K562 (cell line): ENCODE measurements around the gene RNF212B. TPM values are rescaled to one million over a fixed set of nuclear protein-coding genes. Genes with fewer than 3 reads are reported as not detected.

Experiments
- ATAC-seq: fragments of 200-7000 bp; cut with Tn5 transposase; 3 replicates; pipeline ENCODE4 v1.9.1; 2020; ENCODE audit warnings: moderate library complexity
- BruUV-seq: library from RNA; stranded (reverse); fragments of 400-500 nt; replicated peaks from 2 replicates; lab custom pipeline; 2021; lab: Mats Ljungman, UMichigan
- CTCF ChIA-PET: fragments of 300-600 bp; formaldehyde crosslinking; extraction: SDS; loops from one replicate; lab custom pipeline; 2021; ENCODE audit warnings: low intra/inter-chr PET ratio; lab: Yijun Ruan, JAX
- POLR2A ChIA-PET: fragments of 300-600, 350-650 bp; sonication (Branson Sonifier 250); formaldehyde crosslinking; extraction: SDS; loops from one replicate; lab custom pipeline; 2021; ENCODE audit warnings: antibody characterized with exemption, inconsistent platforms; lab: Yijun Ruan, JAX
- DNase-seq, 4 experiments: peaks; one replicate each; pipeline versions ENCODE4 v3.0.0 to v3.0.0-alpha.2; 2011 to 2018; ENCODE audit warnings: low spot score in 3 of 4, mixed read lengths in 3 of 4; ENCODE audit errors: extremely low read depth in 1 of 4
- FAIRE-seq: peaks from 2 replicates; lab custom pipeline; 2011; peaks lifted over from hg19 to GRCh38; lab: Jason Lieb, UNC
- H2AFZ ChIP-seq: 2 replicates; pipeline ENCODE4 v1.6.0; 2011; ENCODE audit warnings: low read depth, low read length, control low read depth, inconsistent platforms
- H3K27ac ChIP-seq: fragments of 200-600 bp; 3 replicates; pipeline ENCODE4 v1.8.0; 2011; ENCODE audit warnings: low read depth, mild to moderate bottlenecking, control low read depth, inconsistent platforms, low read length, moderate library complexity, mixed read lengths; ENCODE audit errors: extremely low read depth
- H3K27me3 ChIP-seq, 2 experiments: fragments of 300-600 bp in 1 of 2; 2 replicates in 1 of 2; 3 replicates in 1 of 2; pipeline versions ENCODE4 v1.6.0 to v1.8.0; 2011; ENCODE audit warnings: inconsistent platforms in 2 of 2, low read length in 2 of 2, mild to moderate bottlenecking in 1 of 2, mixed read lengths in 1 of 2, moderate library complexity in 1 of 2; ENCODE audit not compliant: control insufficient read depth in 2 of 2, insufficient read depth in 2 of 2
- H3K36me3 ChIP-seq: fragments of 300-600 bp; 3 replicates; pipeline ENCODE4 v1.8.0; 2011; ENCODE audit warnings: mild to moderate bottlenecking, low read length, inconsistent platforms; ENCODE audit not compliant: control insufficient read depth, insufficient read depth
- H3K4me1 ChIP-seq, 2 experiments: fragments of 200-600 bp in 1 of 2; replicated peaks in 1 of 2; 2 replicates in 1 of 2; 3 replicates in 1 of 2; pipeline versions ENCODE4 v1.5.1 to v1.8.0; 2011; ENCODE audit warnings: inconsistent platforms in 2 of 2, low read length in 2 of 2, mild to moderate bottlenecking in 1 of 2, mixed read lengths in 1 of 2, moderate library complexity in 1 of 2; ENCODE audit not compliant: control insufficient read depth in 2 of 2, insufficient read depth in 2 of 2
- H3K4me2 ChIP-seq: 2 replicates; pipeline ENCODE4 v1.6.1; 2011; ENCODE audit warnings: low read length, control low read depth, inconsistent platforms, mixed read lengths; ENCODE audit not compliant: insufficient read depth
- H3K4me3 ChIP-seq: fragments of 200-600 bp; sonication (generic), shearing (Covaris generic); 2 replicates; pipeline ENCODE4 v1.5.1; 2016; ENCODE audit warnings: control low read depth, inconsistent platforms
- H3K79me2 ChIP-seq: fragments of 200-600 bp; 3 replicates; pipeline ENCODE4 v1.8.0; 2011; ENCODE audit warnings: low read length, inconsistent platforms; ENCODE audit not compliant: control insufficient read depth, insufficient read depth
- H3K9ac ChIP-seq, 2 experiments: 2 replicates each; pipeline versions ENCODE4 v1.6.0 to v1.6.1; 2011; ENCODE audit warnings: low read depth in 2 of 2, low read length in 2 of 2, control low read depth in 1 of 2, inconsistent platforms in 1 of 2, mild to moderate bottlenecking in 1 of 2, mixed read lengths in 1 of 2; ENCODE audit not compliant: insufficient read depth in 1 of 2
- H3K9me1 ChIP-seq: one replicate; pipeline ENCODE4 v1.6.0; 2011; ENCODE audit warnings: inconsistent platforms, mild to moderate bottlenecking, low read length, moderate library complexity; ENCODE audit not compliant: control insufficient read depth, insufficient read depth
- H3K9me3 ChIP-seq: replicated peaks from 2 replicates; pipeline ENCODE4 v1.5.1; 2011; ENCODE audit warnings: low read depth, low read length, inconsistent platforms; ENCODE audit not compliant: control insufficient read depth, insufficient read depth
- H4K20me1 ChIP-seq: replicated peaks from 2 replicates; pipeline ENCODE4 v1.6.1; 2011; ENCODE audit warnings: low read length, inconsistent platforms, mixed read lengths; ENCODE audit not compliant: control insufficient read depth, insufficient read depth
- HMGN3 ChIP-seq: IDR thresholded peaks from 2 replicates; pipeline ENCODE4 v1.6.1; 2011; ENCODE audit warnings: borderline replicate concordance, low read depth, mild to moderate bottlenecking, mixed read lengths, low read length; ENCODE audit not compliant: insufficient read length; ENCODE audit errors: extremely low read depth
- KAT2B ChIP-seq: IDR thresholded peaks from one replicate; pipeline ENCODE4 v1.6.1; 2012; ENCODE audit warnings: low read depth, mild to moderate bottlenecking, control low read depth, inconsistent platforms, low read length, moderate library complexity
- KLF16 ChIP-seq: IDR thresholded peaks from 2 replicates; pipeline ENCODE4 v1.6.1; 2016; ENCODE audit warnings: antibody characterized with exemption
- NR1H2 ChIP-seq: sonication (generic); formaldehyde crosslinking; IDR thresholded peaks from 2 replicates; pipeline ENCODE4 v1.4.0; 2020; ENCODE audit warnings: mild to moderate bottlenecking, missing genetic modification reagents
- NR2C1 ChIP-seq, 2 experiments: fragments of 450-650 bp; IDR thresholded peaks; 2 replicates each; pipeline ENCODE4 v1.6.1; 2017; ENCODE audit warnings: mild to moderate bottlenecking in 2 of 2, antibody characterized with exemption in 1 of 2, inconsistent platforms in 1 of 2, missing compliant biosample characterization in 1 of 2, missing genetic modification characterization in 1 of 2
- RAD21 ChIP-seq, 2 experiments: fragments of 250-450 bp in 1 of 2; fragments of 450-650 bp in 1 of 2; sonication (Bioruptor Pico) in 1 of 2; formaldehyde crosslinking in 1 of 2; IDR thresholded peaks in 1 of 2; conservative IDR thresholded peaks in 1 of 2; 2 replicates each; pipeline versions ENCODE4 v1.4.0 to v1.8.0; 2020 to 2022; ENCODE audit warnings: mild to moderate bottlenecking in 2 of 2, moderate library complexity in 1 of 2
- ZFP36 ChIP-seq: fragments of 150-350 bp; IDR thresholded peaks from 2 replicates; pipeline ENCODE4 v1.6.1; 2018; ENCODE audit warnings: low read length, low read depth; ENCODE audit not compliant: partially characterized antibody
- ZNF766 ChIP-seq: fragments of 200-800 bp; sonication (Bioruptor generic); conservative IDR thresholded peaks from 2 replicates; pipeline ENCODE4 v1.6.1; 2016; ENCODE audit warnings: missing genetic modification characterization, missing compliant biosample characterization
- WGBS: fragments of 100-300 bp; shearing (Covaris generic); methylation state at CpG from one replicate; pipeline ENCODE4 v1.1.6; 2016; ENCODE audit warnings: low coverage, mixed read lengths; ENCODE audit not compliant: insufficient coverage; ENCODE audit errors: missing lambda C conversion rate; 5-methylcytosine and 5-hydroxymethylcytosine counted together
- in situ Hi-C: fragments of 300-500 bp; cut with MboI; formaldehyde crosslinking; loops from 4 replicates; pipeline ENCODE4 v1.15.0; 2018; ENCODE audit warnings: inconsistent platforms, mixed read lengths
- intact Hi-C: fragments of 100-400 bp; cut with micrococcal nuclease; formaldehyde crosslinking; loops from 2 replicates; pipeline ENCODE4 v1.14.2; 2022
- polyA plus RNA-seq, 8 experiments: library from polyadenylated mRNA; depleted of rRNA in 4 of 8; stranded (reverse) in 5 of 8; unstranded in 3 of 8; fragments of >200 nt; fragmentation: Nextera tagmentation in 2 of 8; fragmentation: Illumina TruSeq in 1 of 8; extraction: Ambion mirVana in 2 of 8; extraction: Trizol in 1 of 8; gene quantifications; 2 replicates each; pipeline versions ENCODE4 v1.2.1 to v1.2.3, GENCODE V29; 2011 to 2014; ENCODE audit warnings: inconsistent platforms in 1 of 8, missing spikeins in 1 of 8
- total RNA-seq, 7 experiments: library from RNA; depleted of rRNA in 6 of 7; stranded (reverse); fragments of >200 nt in 6 of 7; fragmentation: Illumina TruSeq in 2 of 7; extraction: Trizol in 2 of 7; gene quantifications; 2 replicates each; pipeline versions ENCODE4 v1.2.1 to v1.2.3, GENCODE V29; 2011 to 2021; ENCODE audit warnings: low replicate concordance in 1 of 7

RNF212B gene
- total and polyA plus RNA-seq, 9 of the 15 experiments (the other 6 are each of a cell fraction or from before 2014, with no cell fraction given) = 0.15 to 0.43 (median 0.27) TPM; not detected in 3

GRCh38 chr14:23237772-23238594 lies at the start of gene RNF212B (continued):
- peak; percentile 6 to 48; a peak in 2 of 4 replicates for TF ChIP-seq RAD21 (CRISPR knock-in tag; conservative IDR thresholded peaks at IDR 0.05 in 1 of 2, IDR thresholded peaks at IDR 0.05 in 1 of 2)

- intact Hi-C loops = no loop called here
- no peak overlapping the region for H3K27ac ChIP-seq
- no peaks in the 10 kb centered on the region for H3K4me1 ChIP-seq
- H3K4me3 ChIP-seq = no peak overlapping the region
- H3K27me3 ChIP-seq = no peaks in the 10 kb centered on the region
- 11% methylated on average over 3 of the region's 3 CpGs for WGBS
- DNase-seq = no peak
- H3K9me1 ChIP-seq = no peaks in the 10 kb centered on the region
- H3K4me2 ChIP-seq = no peak overlapping the region
- BruUV-seq = no TSS peak
- H3K79me2 ChIP-seq = no peaks in the 10 kb centered on the region
- no peaks in the 10 kb centered on the region for H4K20me1 ChIP-seq
- H3K9ac ChIP-seq = no peak overlapping the region
- FAIRE-seq = no peak
- no peak for ATAC-seq
- ChIA-PET POLR2A (interaction anchor here (0.6 kb wide), 1 partner anchor 192 kb away, joined by 3 read pairs; no protein-coding TSS in a partner anchor), CTCF (interaction anchor here (0.9 kb wide), 1 partner anchor 73 kb away, joined by 7 read pairs; no protein-coding TSS in a partner anchor)
- H2AFZ ChIP-seq = 0 out of 2 replicates have a peak overlapping the region, but pooled peaks have one; percentile 17
- in situ Hi-C loops = no loop called here
- no peaks in the 10 kb centered on the region for H3K36me3 ChIP-seq
- TF ChIP-seq NR1H2 (CRISPR knock-in tag) (no peak), KAT2B (no peak), ZFP36 (no peak), ZNF766 (CRISPR knock-in tag) (no peak), KLF16 (no peak), NR2C1 (IDR thresholded peaks at IDR 0.05) (no peak), NR2C1 (tag; IDR thresholded peaks at IDR 0.05) (no peak), HMGN3 (no peak)
- no peaks in the 10 kb centered on the region for H3K9me3 ChIP-seq
These were observed 44.3 kb upstream of the RNF212B start for GRCh38 chr14:23193432-23193831.
